Measurements from ENCODE around the gene ATP8B4.

DNA sequence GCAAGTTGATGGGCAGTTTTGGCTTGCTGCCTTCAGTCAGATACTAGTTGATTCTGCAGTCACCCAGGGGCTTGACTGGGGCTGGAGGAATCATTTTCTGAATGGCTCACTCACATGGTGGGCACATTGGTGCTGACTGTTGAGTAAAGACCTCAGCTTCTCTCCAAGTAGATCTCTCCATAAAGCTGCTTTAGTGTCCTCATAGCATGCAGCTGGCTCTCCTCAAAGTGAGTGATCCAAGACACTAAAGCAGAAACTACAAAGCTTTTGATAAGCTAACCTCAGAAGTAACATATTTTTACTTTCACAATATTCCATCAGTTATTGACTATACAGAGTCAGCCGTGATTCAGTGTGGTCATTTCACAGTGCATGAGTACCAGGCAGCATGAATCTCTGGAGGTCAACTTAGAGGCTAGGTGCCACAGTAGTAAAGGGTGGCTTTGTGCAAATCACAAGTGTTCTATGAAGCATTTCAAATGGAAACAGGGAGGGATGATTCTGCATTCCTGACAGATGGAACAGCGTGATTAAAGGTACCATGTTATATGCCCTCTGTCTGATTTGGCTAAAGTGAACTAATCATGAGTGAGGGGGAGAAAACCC lies 24.3 kb upstream of the ATP8B4 start:
- TF ChIP-seq CTCF (IDR thresholded peaks at IDR 0.05; ENCODE audit: extremely low read depth in 1 of 2, insufficient read depth in 1 of 2, low read depth in 1 of 2, low read length in 2 of 2) (no peak), POLR2A (IDR thresholded peaks at IDR 0.05; ENCODE audit: low read depth, low read length) (no peak), GATA2 (IDR thresholded peaks at IDR 0.05; ENCODE audit: insufficient read depth, insufficient read length, low read depth, low read length) (no peak), POLR2AphosphoS5 (IDR thresholded peaks at IDR 0.05; ENCODE audit: insufficient read depth, low read depth, low read length) (no peak), EZH2 (IDR thresholded peaks at IDR 0.05; ENCODE audit: borderline replicate concordance, low read depth, low read length, severe bottlenecking) (no peak), FOS (IDR thresholded peaks at IDR 0.05; ENCODE audit: borderline replicate concordance, insufficient read depth, low read length) (no peak)
- TF ChIP-seq, protein P1, sequence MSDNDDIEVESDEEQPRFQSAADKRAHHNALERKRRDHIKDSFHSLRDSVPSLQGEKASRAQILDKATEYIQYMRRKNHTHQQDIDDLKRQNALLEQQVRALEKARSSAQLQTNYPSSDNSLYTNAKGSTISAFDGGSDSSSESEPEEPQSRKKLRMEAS (IDR thresholded peaks at IDR 0.05; ENCODE audit: insufficient read depth, insufficient read length) = no peak

Measured in endothelial cell of umbilical vein (primary cell).